ELF-1 (cell line): ENCODE data around the gene SLC13A2.

Experiments used
- DNase-seq: peaks from one replicate; pipeline ENCODE4 v3.0.0-alpha.2; 2016; ENCODE audit warnings: low read depth, low spot score

SLC13A2 gene

GRCh38 chr17:28534740-28535375 is 61.4 kb downstream of the SLC13A2 start:
- DNase-seq = no peak

GRCh38 chr17:28536532-28537218 is 63.2 kb downstream of the SLC13A2 start:
- DNase-seq = no peak

- no peak for DNase-seq
Observed at GRCh38 chr17:28537219-28537610, 63.8 kb downstream of the SLC13A2 start.

GRCh38 chr17:28538296-28538895 is 65.0 kb downstream of the SLC13A2 start:
- no peak for DNase-seq

- DNase-seq = no peak
Observed at GRCh38 chr17:28540231-28540630, 66.8 kb downstream of the SLC13A2 start.

- DNase-seq = no peak
Observed at GRCh38 chr17:28541439-28541838, 68.0 kb downstream of the SLC13A2 start.

GRCh38 chr17:28544402-28545140 is 71.1 kb downstream of the SLC13A2 start:
- DNase-seq = peak; percentile 61

GRCh38 chr17:28545141-28545503 is 71.7 kb downstream of the SLC13A2 start:
- DNase-seq = no peak

GRCh38 chr17:28545787-28546415 is 72.5 kb downstream of the SLC13A2 start:
- no peak for DNase-seq

GRCh38 chr17:28547096-28547622 is 73.7 kb downstream of the SLC13A2 start:
- DNase-seq = no peak
